H1 (cell line): ENCODE results near the gene PTPRJ. TPM values are rescaled to one million over a fixed set of nuclear protein-coding genes. Genes with fewer than 3 reads are reported as not detected.

Experiments
- CTCF ChIA-PET: fragments of 300-600 bp; sonication (Branson Sonifier 250); formaldehyde crosslinking; loops from one replicate; lab custom pipeline; 2021; ENCODE audit not compliant: partially characterized antibody; lab: Charles Lee
- POLR2A ChIA-PET: fragments of 300-600 bp; sonication (Branson Sonifier 250); formaldehyde crosslinking; loops from one replicate; lab custom pipeline; 2021; ENCODE audit warnings: inconsistent platforms; ENCODE audit not compliant: partially characterized antibody; lab: Charles Lee
- DNase-seq, 2 experiments: peaks; one replicate each; pipeline versions ENCODE4 v3.0.0 to v3.0.0-alpha.2; 2010 to 2022; ENCODE audit warnings: low spot score in 2 of 2, low read depth in 1 of 2, mixed read lengths in 1 of 2
- FAIRE-seq: peaks from 2 replicates; lab custom pipeline; 2011; peaks lifted over from hg19 to GRCh38; lab: Jason Lieb, UNC
- H2AFZ ChIP-seq: 2 replicates; pipeline ENCODE4 v1.8.1; 2012; ENCODE audit warnings: low read length, inconsistent platforms
- H2AK5ac ChIP-seq: 2 replicates; pipeline ENCODE4 v1.6.1; 2013; ENCODE audit warnings: low read depth, low read length
- H2BK120ac ChIP-seq: replicated peaks from 2 replicates; pipeline ENCODE3; 2013; ENCODE audit warnings: low read depth, low read length, inconsistent platforms
- H2BK12ac ChIP-seq: 2 replicates; pipeline ENCODE4 v1.6.1; 2013; ENCODE audit warnings: low read depth, low read length
- H2BK15ac ChIP-seq: 2 replicates; pipeline ENCODE4 v1.6.1; 2013; ENCODE audit warnings: low read length
- H2BK20ac ChIP-seq: 2 replicates; pipeline ENCODE4 v1.6.1; 2013; ENCODE audit warnings: low read length
- H2BK5ac ChIP-seq: 2 replicates; pipeline ENCODE4 v1.6.1; 2013; ENCODE audit warnings: low read depth, low read length
- H3K14ac ChIP-seq: 2 replicates; pipeline ENCODE4 v1.6.1; 2013; ENCODE audit warnings: inconsistent platforms; ENCODE audit not compliant: insufficient read length
- H3K18ac ChIP-seq: 2 replicates; pipeline ENCODE4 v1.6.1; 2013; ENCODE audit warnings: low read length; ENCODE audit errors: extremely low read depth
- H3K23ac ChIP-seq: 2 replicates; pipeline ENCODE4 v1.6.1; 2013; ENCODE audit warnings: inconsistent platforms; ENCODE audit not compliant: insufficient read length
- H3K23me2 ChIP-seq: 2 replicates; pipeline ENCODE4 v1.6.1; 2013; ENCODE audit warnings: low read depth, low read length
- H3K27ac ChIP-seq: 2 replicates; pipeline ENCODE4 v1.6.1; 2011; ENCODE audit warnings: low read depth, low read length, inconsistent platforms
- H3K27me3 ChIP-seq, 4 experiments: replicated peaks in 1 of 4; 1 replicate in 1 of 4; 2 replicates in 3 of 4; pipeline versions ENCODE4 v1.6.1 to v1.8.1; 2011 to 2013; ENCODE audit warnings: low read length in 3 of 4, mild to moderate bottlenecking in 3 of 4, inconsistent platforms in 2 of 4, mixed read lengths in 2 of 4, moderate library complexity in 1 of 4; ENCODE audit not compliant: control insufficient read depth in 3 of 4, insufficient read depth in 3 of 4; ENCODE audit errors: extremely low read depth in 1 of 4
- H3K36me3 ChIP-seq, 4 experiments: 2 replicates each; pipeline versions ENCODE4 v1.6.1 to v1.8.1; 2011 to 2013; ENCODE audit warnings: mild to moderate bottlenecking in 4 of 4, low read length in 3 of 4, moderate library complexity in 2 of 4, control low read depth in 1 of 4, inconsistent platforms in 1 of 4; ENCODE audit not compliant: insufficient read depth in 4 of 4, control insufficient read depth in 2 of 4
- H3K4ac ChIP-seq: replicated peaks from 2 replicates; pipeline ENCODE3; 2013; ENCODE audit warnings: low read length, low read depth, mixed read lengths, inconsistent platforms; ENCODE audit not compliant: insufficient read length
- H3K4me1 ChIP-seq, 4 experiments: replicated peaks in 1 of 4; 1 replicate in 1 of 4; 2 replicates in 3 of 4; pipeline versions ENCODE4 v1.6.1 to v1.8.1; 2011 to 2013; ENCODE audit warnings: low read length in 3 of 4, inconsistent platforms in 2 of 4, mixed read lengths in 1 of 4; ENCODE audit not compliant: insufficient read depth in 4 of 4, control insufficient read depth in 3 of 4
- H3K4me2 ChIP-seq, 2 experiments: 2 replicates each; pipeline versions ENCODE4 v1.6.1 to v1.8.1; 2011 to 2013; ENCODE audit warnings: low read depth in 2 of 2, low read length in 2 of 2, control low read depth in 1 of 2, inconsistent platforms in 1 of 2, mild to moderate bottlenecking in 1 of 2; ENCODE audit not compliant: insufficient read depth in 1 of 2
- H3K4me3 ChIP-seq, 4 experiments: fragments of 200-600, 300-600 bp in 1 of 4; sonication (generic), shearing (Covaris generic), sonication (Bioruptor Twin) in 1 of 4; 2 replicates each; pipeline versions ENCODE4 v1.5.1 to v1.8.1; 2011 to 2016; ENCODE audit warnings: low read length in 4 of 4, low read depth in 3 of 4, control low read depth in 2 of 4, inconsistent platforms in 2 of 4, mild to moderate bottlenecking in 2 of 4, mixed read lengths in 1 of 4, moderate library complexity in 1 of 4; ENCODE audit not compliant: insufficient read depth in 2 of 4; ENCODE audit errors: extremely low read depth in 1 of 4
- H3K56ac ChIP-seq: replicated peaks from 2 replicates; pipeline ENCODE3; 2013; ENCODE audit warnings: low read depth, mild to moderate bottlenecking, mixed read lengths, low read length, inconsistent platforms; ENCODE audit not compliant: insufficient read length
- H3K79me1 ChIP-seq: 2 replicates; pipeline ENCODE4 v1.6.1; 2013; ENCODE audit warnings: low read depth, low read length, control low read depth
- H3K79me2 ChIP-seq, 2 experiments: 2 replicates each; pipeline versions ENCODE4 v1.6.1 to v1.8.1; 2012 to 2013; ENCODE audit warnings: low read length in 2 of 2, mild to moderate bottlenecking in 2 of 2, inconsistent platforms in 1 of 2; ENCODE audit not compliant: insufficient read depth in 2 of 2, control insufficient read depth in 1 of 2
- H3K9ac ChIP-seq, 4 experiments: replicated peaks in 1 of 4; 1 replicate in 1 of 4; 2 replicates in 3 of 4; pipeline versions ENCODE4 v1.6.1 to v1.8.1; 2011 to 2013; ENCODE audit warnings: low read depth in 3 of 4, low read length in 3 of 4, control low read depth in 2 of 4, mild to moderate bottlenecking in 2 of 4, moderate library complexity in 2 of 4, inconsistent platforms in 1 of 4; ENCODE audit errors: extremely low read depth in 1 of 4
- H3K9me3 ChIP-seq, 2 experiments: 2 replicates each; pipeline versions ENCODE4 v1.6.1 to v1.8.1; 2012 to 2013; ENCODE audit warnings: mild to moderate bottlenecking in 2 of 2, moderate library complexity in 2 of 2, control low read depth in 1 of 2, inconsistent platforms in 1 of 2, low read depth in 1 of 2, low read length in 1 of 2, mixed read lengths in 1 of 2; ENCODE audit not compliant: insufficient read depth in 2 of 2
- H4K20me1 ChIP-seq, 2 experiments: replicated peaks in 1 of 2; 2 replicates each; pipeline versions ENCODE3 to v1.8.1; 2011 to 2013; ENCODE audit warnings: inconsistent platforms in 2 of 2, low read length in 2 of 2, mild to moderate bottlenecking in 1 of 2; ENCODE audit not compliant: insufficient read depth in 2 of 2, control insufficient read depth in 1 of 2
- H4K5ac ChIP-seq: 2 replicates; pipeline ENCODE4 v1.6.1; 2013; ENCODE audit warnings: low read length, low read depth, mixed read lengths, inconsistent platforms; ENCODE audit not compliant: insufficient read length
- H4K8ac ChIP-seq: 2 replicates; pipeline ENCODE4 v1.8.0; 2013; ENCODE audit warnings: mild to moderate bottlenecking, moderate library complexity, low read length, inconsistent platforms; ENCODE audit not compliant: insufficient read depth; ENCODE audit errors: extremely low read depth
- H4K91ac ChIP-seq: replicated peaks from 2 replicates; pipeline ENCODE3; 2013; ENCODE audit warnings: low read length, mixed read lengths, inconsistent platforms; ENCODE audit not compliant: insufficient read length
- BRCA1 ChIP-seq: IDR thresholded peaks from 2 replicates; pipeline ENCODE4 v1.6.1; 2012; ENCODE audit warnings: low read depth, low read length, improper control_type of control experiment
- CTBP2 ChIP-seq: IDR thresholded peaks from 2 replicates; pipeline ENCODE4 v1.7.0; 2011; ENCODE audit warnings: borderline replicate concordance, mild to moderate bottlenecking, moderate library complexity, mixed read lengths, low read length; ENCODE audit not compliant: insufficient read depth, insufficient read length
- EP300 ChIP-seq, 2 experiments: IDR thresholded peaks; 1 replicate in 1 of 2; 2 replicates in 1 of 2; pipeline ENCODE4 v1.6.1; 2011 to 2012; ENCODE audit warnings: low read depth in 2 of 2, low read length in 2 of 2, mild to moderate bottlenecking in 2 of 2, borderline replicate concordance in 1 of 2, inconsistent platforms in 1 of 2, moderate library complexity in 1 of 2
- JUND ChIP-seq: IDR thresholded peaks from 2 replicates; pipeline ENCODE4 v1.6.1; 2011; ENCODE audit warnings: mild to moderate bottlenecking, improper control_type of control experiment, low read length
- KDM1A ChIP-seq: fragments of 200-600, 300-600 bp; sonication (generic); IDR thresholded peaks from 2 replicates; pipeline ENCODE4 v1.7.1; 2016; ENCODE audit warnings: mild to moderate bottlenecking, low read length, borderline replicate concordance
- NRF1 ChIP-seq: IDR thresholded peaks from 2 replicates; pipeline ENCODE4 v1.6.1; 2011; ENCODE audit warnings: mild to moderate bottlenecking, low read depth, low read length, improper control_type of control experiment
- SIX5 ChIP-seq: IDR thresholded peaks from 2 replicates; pipeline ENCODE4 v1.6.1; 2011; ENCODE audit warnings: mild to moderate bottlenecking, low read depth, low read length
- SP4 ChIP-seq: IDR thresholded peaks from 2 replicates; pipeline ENCODE4 v1.6.1; 2012; ENCODE audit warnings: low read length, inconsistent platforms
- TAF7 ChIP-seq: optimal IDR thresholded peaks from 2 replicates; pipeline ENCODE3; 2011; ENCODE audit warnings: low read depth, mild to moderate bottlenecking, inconsistent platforms, low read length, moderate library complexity, borderline replicate concordance
- WGBS, 2 experiments: shearing (Covaris generic) in 1 of 2; methylation state at CpG; one replicate each; pipeline versions ENCODE4 v1.1.6 to v1.1.7; 2013 to 2015; ENCODE audit warnings: low lambda C conversion rate in 2 of 2, mixed read lengths in 2 of 2, inconsistent platforms in 1 of 2, low coverage in 1 of 2, missing lambda C conversion rate in 1 of 2; ENCODE audit not compliant: insufficient replicate concordance in 2 of 2, insufficient coverage in 1 of 2, insufficient read length in 1 of 2; ENCODE audit errors: extremely low coverage in 1 of 2, missing lambda C conversion rate in 1 of 2; 5-methylcytosine and 5-hydroxymethylcytosine counted together
- polyA plus RNA-seq, 7 experiments: library from polyadenylated mRNA; depleted of rRNA in 3 of 7; stranded (reverse) in 5 of 7; unstranded in 2 of 7; fragments of >200 nt in 5 of 7; fragments of 200-250 nt in 2 of 7; gene quantifications; 1 replicate in 5 of 7; 2 replicates in 1 of 7; 4 replicates in 1 of 7; pipeline versions ENCODE4 v1.2.1 to v1.2.3, GENCODE V29; 2011 to 2013; ENCODE audit warnings: missing spikeins in 2 of 7, mixed read lengths in 2 of 7
- total RNA-seq: library from RNA; stranded (reverse); fragmentation: NEBNext Ultra II Directional; extraction: Animal tissue kit (Norgen Biotek cat#: 25700); gene quantifications from 2 replicates; pipeline ENCODE4 v1.2.1, GENCODE V29; 2021
- TF ChIP-seq, protein P1 (sequence below): IDR thresholded peaks from 2 replicates; pipeline ENCODE4 v1.6.1; 2012; ENCODE audit warnings: inconsistent platforms
- TF ChIP-seq, protein P2 (sequence below): IDR thresholded peaks from 2 replicates; pipeline ENCODE4 v1.6.1; 2012; ENCODE audit warnings: low read length, inconsistent platforms

The PTPRJ gene
- total and polyA plus RNA-seq, 2 of the 8 experiments (the other 6 are each of a cell fraction or from before 2014, with no cell fraction given): 4.4 to 22.6 TPM

DNA sequence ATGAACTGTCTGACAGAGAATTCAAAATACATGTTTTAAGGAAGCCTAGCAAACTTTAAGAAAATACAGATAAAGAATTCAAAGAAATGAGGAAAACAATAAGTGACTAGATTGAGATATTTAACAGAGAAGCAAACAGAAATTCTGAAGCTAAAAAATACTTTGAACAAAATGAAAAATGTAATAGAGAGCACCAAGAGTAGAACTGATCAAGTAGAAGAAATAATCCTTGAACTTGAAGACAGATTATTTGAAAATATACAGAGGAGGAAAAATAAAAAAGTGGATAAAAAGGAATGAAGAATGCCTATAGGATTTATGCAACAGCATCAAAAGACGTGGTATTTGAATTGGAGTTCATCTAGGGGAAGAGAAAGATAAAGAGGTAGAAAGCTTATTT, 134.4 kb downstream of the PTPRJ start:
- Histone ChIP-seq H3K4me1 (peaks cover 0 to under 1% (median under 1%) of the 10 kb centered on the region in 4 experiments; a peak in 3 of 7 replicates), H3K27ac (no peak overlapping the region), H3K14ac (no peak overlapping the region), H2BK20ac (no peak overlapping the region), H2AK5ac (no peak overlapping the region), H3K79me2 (no peaks in the 10 kb centered on the region), H3K4me3 (no peak overlapping the region), H4K5ac (no peak overlapping the region), H2BK15ac (no peak overlapping the region), H3K23ac (no peak overlapping the region), H2BK12ac (no peak overlapping the region), H3K4ac (no peak overlapping the region), H4K8ac (no peak overlapping the region), H3K36me3 (no peaks in the 10 kb centered on the region), H3K56ac (no peak overlapping the region), H3K4me2 (no peak overlapping the region), H2BK5ac (no peak overlapping the region), H3K18ac (no peak overlapping the region), H3K23me2 (no peaks in the 10 kb centered on the region), H3K9me3 (no peaks in the 10 kb centered on the region; a peak in 1 of 4 replicates), H4K20me1 (peaks cover 0 to 1% of the 10 kb centered on the region in 2 experiments), H4K91ac (no peak overlapping the region), H2AFZ (no peak overlapping the region), H3K79me1 (no peaks in the 10 kb centered on the region), H2BK120ac (no peak overlapping the region), H3K9ac (no peak overlapping the region), H3K27me3 (no peaks in the 10 kb centered on the region)
- WGBS, 2 experiments: 95% methylated on average over 1 of the region's 1 CpG; no CpG with 5 or more reads in 1 of the 2 experiments
- DNase-seq (no peak), FAIRE-seq (no peak)
- ChIA-PET POLR2A (no interaction called here), CTCF (interaction anchor here (0.6 to 1.3 kb wide), 5 partner anchors 53 to 182 kb away, joined by 3 to 4 read pairs (median 3); no protein-coding TSS in a partner anchor)
- TF ChIP-seq TAF7: no peak
- no peak for TF ChIP-seq SP4
- TF ChIP-seq, protein P1, sequence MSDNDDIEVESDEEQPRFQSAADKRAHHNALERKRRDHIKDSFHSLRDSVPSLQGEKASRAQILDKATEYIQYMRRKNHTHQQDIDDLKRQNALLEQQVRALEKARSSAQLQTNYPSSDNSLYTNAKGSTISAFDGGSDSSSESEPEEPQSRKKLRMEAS: no peak
- no peak for TF ChIP-seq CTBP2
- no peak for TF ChIP-seq SIX5
- TF ChIP-seq, protein P2, sequence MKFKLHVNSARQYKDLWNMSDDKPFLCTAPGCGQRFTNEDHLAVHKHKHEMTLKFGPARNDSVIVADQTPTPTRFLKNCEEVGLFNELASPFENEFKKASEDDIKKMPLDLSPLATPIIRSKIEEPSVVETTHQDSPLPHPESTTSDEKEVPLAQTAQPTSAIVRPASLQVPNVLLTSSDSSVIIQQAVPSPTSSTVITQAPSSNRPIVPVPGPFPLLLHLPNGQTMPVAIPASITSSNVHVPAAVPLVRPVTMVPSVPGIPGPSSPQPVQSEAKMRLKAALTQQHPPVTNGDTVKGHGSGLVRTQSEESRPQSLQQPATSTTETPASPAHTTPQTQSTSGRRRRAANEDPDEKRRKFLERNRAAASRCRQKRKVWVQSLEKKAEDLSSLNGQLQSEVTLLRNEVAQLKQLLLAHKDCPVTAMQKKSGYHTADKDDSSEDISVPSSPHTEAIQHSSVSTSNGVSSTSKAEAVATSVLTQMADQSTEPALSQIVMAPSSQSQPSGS: no peak
- TF ChIP-seq EP300 (IDR thresholded peaks at IDR 0.05; ENCODE audit: borderline replicate concordance in 1 of 2, low read depth in 2 of 2, low read length in 2 of 2): no peak
- no peak for TF ChIP-seq JUND
- TF ChIP-seq BRCA1: no peak
- TF ChIP-seq KDM1A: no peak
- no peak for TF ChIP-seq NRF1
